ENCODE measurements around the gene PSMD1.
"Not testable (repeated sequence)": the region's sequence is repeated elsewhere in the genome, so short reads cannot be mapped to it uniquely, and the experiment has no call there.

The PSMD1 gene

GRCh38 chr2:231139796-231140195 is 83.1 kb downstream of the PSMD1 start:
- H3K4me3 ChIP-seq (ENCODE audit: control insufficient read depth, low read depth, low read length): no peak overlapping the region
- TF ChIP-seq CTCF (IDR thresholded peaks at IDR 0.05; ENCODE audit: control insufficient read depth, insufficient read depth, low read depth, low read length, missing control alignments): no peak
- DNase-seq (ENCODE audit: low read depth): no peak

- not testable (repeated sequence) for DNase-seq (ENCODE audit: low read depth); H3K4me3 ChIP-seq (ENCODE audit: control insufficient read depth, low read depth, low read length)
These were observed 84.1 kb downstream of the PSMD1 start for GRCh38 chr2:231140808-231141207.

GRCh38 chr2:231144896-231145295 is 88.2 kb downstream of the PSMD1 start:
- DNase-seq (ENCODE audit: low read depth): no peak
- no peak for TF ChIP-seq CTCF (IDR thresholded peaks at IDR 0.05; ENCODE audit: control insufficient read depth, insufficient read depth, low read depth, low read length, missing control alignments)
- H3K4me3 ChIP-seq (ENCODE audit: control insufficient read depth, low read depth, low read length): no peak overlapping the region

GRCh38 chr2:231146665-231147064 is 90.0 kb downstream of the PSMD1 start:
- no peak for TF ChIP-seq CTCF (IDR thresholded peaks at IDR 0.05; ENCODE audit: control insufficient read depth, insufficient read depth, low read depth, low read length, missing control alignments)
- H3K4me3 ChIP-seq (ENCODE audit: control insufficient read depth, low read depth, low read length): no peak overlapping the region
- DNase-seq (ENCODE audit: low read depth): no peak

GRCh38 chr2:231152800-231153557 is 96.3 kb downstream of the PSMD1 start:
- no peak overlapping the region for H3K4me3 ChIP-seq (ENCODE audit: control insufficient read depth, low read depth, low read length)
- no peak for TF ChIP-seq CTCF (IDR thresholded peaks at IDR 0.05; ENCODE audit: control insufficient read depth, insufficient read depth, low read depth, low read length, missing control alignments)
- peak; percentile 46 for DNase-seq (ENCODE audit: low read depth)

- H3K4me3 ChIP-seq (ENCODE audit: control insufficient read depth, low read depth, low read length): no peak overlapping the region
- TF ChIP-seq CTCF (IDR thresholded peaks at IDR 0.05; ENCODE audit: control insufficient read depth, insufficient read depth, low read depth, low read length, missing control alignments): no peak
- DNase-seq (ENCODE audit: low read depth): no peak
These were observed 102.6 kb downstream of the PSMD1 start for GRCh38 chr2:231159306-231159705.

- H3K4me3 ChIP-seq (ENCODE audit: control insufficient read depth, low read depth, low read length): no peak overlapping the region
- DNase-seq (ENCODE audit: low read depth): no peak
- no peak for TF ChIP-seq CTCF (IDR thresholded peaks at IDR 0.05; ENCODE audit: control insufficient read depth, insufficient read depth, low read depth, low read length, missing control alignments)
These were observed 104.0 kb downstream of the PSMD1 start for GRCh38 chr2:231160701-231161100.

All from AG09309 (cell line).